ENCODE measurements around the gene KLF14.
"Not testable (repeated sequence)": the region's sequence is repeated elsewhere in the genome, so short reads cannot be mapped to it uniquely, and the experiment has no call there.

The KLF14 gene

GRCh38 chr7:130712416-130712815 lies 21.6 kb downstream of the KLF14 start:
- DNase-seq: no peak

- DNase-seq: no peak
These were observed 25.2 kb downstream of the KLF14 start for GRCh38 chr7:130708766-130709165.

GRCh38 chr7:130708001-130708400 lies 26.0 kb downstream of the KLF14 start:
- DNase-seq: no peak

- no peak for DNase-seq
These were observed 30.2 kb downstream of the KLF14 start for GRCh38 chr7:130703851-130704250.

- no peak for DNase-seq
These were observed 32.4 kb downstream of the KLF14 start for GRCh38 chr7:130701650-130702049.

- no peak for DNase-seq
These were observed 33.2 kb downstream of the KLF14 start for GRCh38 chr7:130700760-130701159.

- DNase-seq: no peak
These were observed 34.3 kb downstream of the KLF14 start for GRCh38 chr7:130699686-130700085.

- DNase-seq: no peak
These were observed 36.2 kb downstream of the KLF14 start for GRCh38 chr7:130697820-130698219.

GRCh38 chr7:130695840-130696239 lies 38.2 kb downstream of the KLF14 start:
- peak in 1 of 2 donors; percentile 10 for DNase-seq

- DNase-seq: not testable (repeated sequence)
These were observed 41.6 kb downstream of the KLF14 start for GRCh38 chr7:130692396-130692795.

- no peak for DNase-seq
These were observed 44.3 kb downstream of the KLF14 start for GRCh38 chr7:130689683-130690082.

GRCh38 chr7:130683026-130683425 lies 51.0 kb downstream of the KLF14 start:
- DNase-seq: no peak

Measured in CD4-positive, alpha-beta T cell treated with Interleukin-4 for 1 hour (primary cell).